ENCODE data around the gene ADSS2. TPM values are rescaled to one million over a fixed set of nuclear protein-coding genes. Genes with fewer than 3 reads are reported as not detected.

The ADSS2 gene
- total RNA-seq, 1 donor from 2014 or later = 6.1 TPM

- H3K27ac ChIP-seq (replicated peaks) = no peak overlapping the region
- intact Hi-C loops (cut with micrococcal nuclease) = no loop called here
- TF ChIP-seq, protein P1, sequence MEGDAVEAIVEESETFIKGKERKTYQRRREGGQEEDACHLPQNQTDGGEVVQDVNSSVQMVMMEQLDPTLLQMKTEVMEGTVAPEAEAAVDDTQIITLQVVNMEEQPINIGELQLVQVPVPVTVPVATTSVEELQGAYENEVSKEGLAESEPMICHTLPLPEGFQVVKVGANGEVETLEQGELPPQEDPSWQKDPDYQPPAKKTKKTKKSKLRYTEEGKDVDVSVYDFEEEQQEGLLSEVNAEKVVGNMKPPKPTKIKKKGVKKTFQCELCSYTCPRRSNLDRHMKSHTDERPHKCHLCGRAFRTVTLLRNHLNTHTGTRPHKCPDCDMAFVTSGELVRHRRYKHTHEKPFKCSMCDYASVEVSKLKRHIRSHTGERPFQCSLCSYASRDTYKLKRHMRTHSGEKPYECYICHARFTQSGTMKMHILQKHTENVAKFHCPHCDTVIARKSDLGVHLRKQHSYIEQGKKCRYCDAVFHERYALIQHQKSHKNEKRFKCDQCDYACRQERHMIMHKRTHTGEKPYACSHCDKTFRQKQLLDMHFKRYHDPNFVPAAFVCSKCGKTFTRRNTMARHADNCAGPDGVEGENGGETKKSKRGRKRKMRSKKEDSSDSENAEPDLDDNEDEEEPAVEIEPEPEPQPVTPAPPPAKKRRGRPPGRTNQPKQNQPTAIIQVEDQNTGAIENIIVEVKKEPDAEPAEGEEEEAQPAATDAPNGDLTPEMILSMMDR (IDR thresholded peaks at IDR 0.05; ENCODE audit: borderline replicate concordance) = no peak
- no peaks in the 10 kb centered on the region for H3K4me1 ChIP-seq
- no peak overlapping the region for H3K4me3 ChIP-seq
- DNase-seq = no peak
- peaks cover 85% of the 10 kb centered on the region for H3K36me3 ChIP-seq
- peaks cover 29% of the 10 kb centered on the region for H3K9me3 ChIP-seq (replicated peaks)
- no peaks in the 10 kb centered on the region for H3K27me3 ChIP-seq (ENCODE audit: low read depth)
Measured at GRCh38 chr1:244406337-244406736, 45.4 kb downstream of the ADSS2 start.

DNA sequence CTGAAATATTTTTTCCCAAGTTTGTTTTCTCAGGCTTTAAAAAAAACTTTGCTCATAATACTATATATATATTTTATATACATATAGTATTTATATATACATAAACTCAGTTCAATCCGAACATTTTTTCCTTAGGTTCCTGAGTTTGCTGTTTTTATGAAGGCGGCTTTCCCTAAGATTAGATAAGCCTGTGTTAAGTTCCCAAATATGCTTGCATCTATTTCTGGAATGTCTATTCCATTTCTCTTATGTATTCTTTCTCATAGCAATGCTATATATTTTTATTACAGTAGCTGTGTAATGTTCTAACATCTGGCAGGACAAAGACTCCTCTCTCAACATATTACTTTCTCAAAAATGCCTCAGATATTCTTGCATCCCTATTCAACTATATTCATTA lies 45.9 kb downstream of the ADSS2 start:
- Histone ChIP-seq H3K4me3 (no peak overlapping the region), H3K27ac (replicated peaks) (no peak overlapping the region), H3K9me3 (replicated peaks) (peaks cover 34% of the 10 kb centered on the region), H3K27me3 (ENCODE audit: low read depth) (no peaks in the 10 kb centered on the region), H3K4me1 (no peaks in the 10 kb centered on the region), H3K36me3 (peaks cover 84% of the 10 kb centered on the region)
- DNase-seq = no peak
- intact Hi-C loops (cut with micrococcal nuclease) = no loop called here
- TF ChIP-seq, protein P1 (IDR thresholded peaks at IDR 0.05; ENCODE audit: borderline replicate concordance) = no peak

GRCh38 chr1:244403431-244403830 lies 48.3 kb downstream of the ADSS2 start:
- intact Hi-C loops (cut with micrococcal nuclease) = no loop called here
- Histone ChIP-seq H3K9me3 (replicated peaks) (peaks cover 43% of the 10 kb centered on the region), H3K4me3 (no peak overlapping the region), H3K27ac (replicated peaks) (no peak overlapping the region), H3K36me3 (peaks cover 64% of the 10 kb centered on the region), H3K4me1 (no peaks in the 10 kb centered on the region), H3K27me3 (ENCODE audit: low read depth) (no peaks in the 10 kb centered on the region)
- no peak for DNase-seq
- TF ChIP-seq, protein P1 (IDR thresholded peaks at IDR 0.05; ENCODE audit: borderline replicate concordance) = no peak

GRCh38 chr1:244400974-244401373 lies 50.7 kb downstream of the ADSS2 start:
- TF ChIP-seq, protein P1 (IDR thresholded peaks at IDR 0.05; ENCODE audit: borderline replicate concordance) = no peak
- H3K27ac ChIP-seq (replicated peaks) = no peak overlapping the region
- intact Hi-C loops (cut with micrococcal nuclease) = no loop called here
- no peaks in the 10 kb centered on the region for H3K4me1 ChIP-seq
- H3K36me3 ChIP-seq = peaks cover 44% of the 10 kb centered on the region
- no peak for DNase-seq
- no peak overlapping the region for H3K4me3 ChIP-seq
- H3K27me3 ChIP-seq (ENCODE audit: low read depth) = no peaks in the 10 kb centered on the region
- peaks cover 43% of the 10 kb centered on the region for H3K9me3 ChIP-seq (replicated peaks)

- Histone ChIP-seq H3K9me3 (replicated peaks) (peaks cover 22% of the 10 kb centered on the region), H3K4me1 (no peaks in the 10 kb centered on the region), H3K27ac (replicated peaks) (no peak overlapping the region), H3K36me3 (peaks cover 16% of the 10 kb centered on the region), H3K4me3 (no peak overlapping the region), H3K27me3 (ENCODE audit: low read depth) (no peaks in the 10 kb centered on the region)
- TF ChIP-seq, protein P1 (IDR thresholded peaks at IDR 0.05; ENCODE audit: borderline replicate concordance) = no peak
- DNase-seq = no peak
- intact Hi-C loops (cut with micrococcal nuclease) = no loop called here
Measured at GRCh38 chr1:244397131-244397530, 54.6 kb downstream of the ADSS2 start.

DNA sequence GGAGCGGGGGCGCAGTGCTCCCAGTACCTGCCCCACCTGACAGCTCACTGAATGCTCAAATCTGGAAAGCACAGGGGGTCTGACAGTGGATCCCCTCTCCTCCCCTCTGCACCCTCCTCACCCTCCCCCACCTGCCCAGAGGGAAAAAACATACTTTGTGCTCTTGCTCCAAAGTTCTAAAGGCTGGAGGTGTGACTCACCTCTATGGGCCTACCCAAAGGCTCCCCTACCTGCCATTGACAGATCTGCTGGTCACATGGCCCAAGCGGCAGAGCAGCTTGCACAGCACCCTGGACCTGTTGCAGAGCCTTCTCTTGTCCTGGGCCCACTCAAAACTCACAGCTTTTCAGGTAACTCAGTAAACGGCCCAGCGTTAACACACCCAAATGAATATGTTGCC lies 55.7 kb downstream of the ADSS2 start:
- Histone ChIP-seq H3K9me3 (replicated peaks) (peaks cover 10% of the 10 kb centered on the region), H3K27me3 (ENCODE audit: low read depth) (no peaks in the 10 kb centered on the region), H3K36me3 (peaks cover 5% of the 10 kb centered on the region), H3K4me3 (no peak overlapping the region), H3K4me1 (no peaks in the 10 kb centered on the region), H3K27ac (replicated peaks) (no peak overlapping the region)
- DNase-seq = no peak
- intact Hi-C loops (cut with micrococcal nuclease) = no loop called here
- TF ChIP-seq, protein P1 (IDR thresholded peaks at IDR 0.05; ENCODE audit: borderline replicate concordance) = no peak
